GM21360 (cell line): Measurements from ENCODE around the gene DENND2C.

ENCODE experiments used
- ATAC-seq: cut with Tn5 transposase; IDR thresholded peaks from one replicate; pipeline ENCODE4 v1.9.1; 2021; ENCODE audit warnings: mild to moderate bottlenecking, moderate library complexity; ENCODE audit not compliant: unreplicated experiment

The DENND2C gene

GRCh38 chr1:114552106-114552639 is 117.7 kb downstream of the DENND2C start:
- ATAC-seq, result no peak

- no peak for ATAC-seq
These were observed 118.4 kb downstream of the DENND2C start for GRCh38 chr1:114551400-114551799.

- no peak for ATAC-seq
These were observed 119.5 kb downstream of the DENND2C start for GRCh38 chr1:114550336-114550735.

DNA sequence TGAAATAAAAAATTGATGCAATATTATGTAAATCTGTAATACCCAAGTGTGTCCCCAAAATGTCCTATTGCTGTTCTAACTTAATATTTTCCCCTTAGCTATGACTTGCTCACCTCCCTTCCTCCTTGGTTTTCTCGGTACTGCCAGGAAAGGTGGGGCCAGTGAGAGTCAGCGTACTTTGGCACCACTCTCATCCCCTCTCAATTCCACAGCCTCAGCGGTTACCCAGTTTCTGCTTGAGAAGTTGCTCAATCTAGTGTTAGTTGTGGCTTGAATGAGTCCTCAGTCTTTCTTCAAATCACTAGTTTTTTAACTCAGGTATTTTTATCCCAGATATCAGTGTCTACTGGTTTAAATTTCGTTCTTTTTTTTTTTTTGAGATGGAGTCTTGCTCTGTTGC is 120.7 kb downstream of the DENND2C start:
- no peak for ATAC-seq

GRCh38 chr1:114547076-114547475 is 122.8 kb downstream of the DENND2C start:
- ATAC-seq, result no peak

DNA sequence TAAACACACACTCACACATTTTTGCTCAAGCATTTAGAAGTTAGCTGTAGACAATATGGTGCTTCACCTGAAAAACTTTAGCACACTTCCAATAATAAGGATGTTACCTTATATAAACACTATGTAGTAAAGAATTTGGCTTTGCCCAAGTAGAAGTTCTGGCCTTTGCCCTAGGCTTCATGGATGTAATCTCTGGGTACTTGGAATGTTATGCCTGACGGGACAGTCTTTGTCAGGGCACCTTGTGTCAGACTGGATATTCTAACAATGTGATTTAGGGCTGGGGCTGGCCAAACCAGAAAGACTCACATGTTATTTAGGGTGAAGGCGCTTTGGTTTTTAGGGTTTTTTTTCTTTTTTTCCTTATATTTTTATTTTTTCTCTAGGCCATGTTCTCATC is 124.1 kb downstream of the DENND2C start:
- no peak for ATAC-seq

- no peak for ATAC-seq
These were observed 124.5 kb downstream of the DENND2C start for GRCh38 chr1:114545315-114545714.

GRCh38 chr1:114540821-114541220 is 129.0 kb downstream of the DENND2C start:
- ATAC-seq, result no peak

DNA sequence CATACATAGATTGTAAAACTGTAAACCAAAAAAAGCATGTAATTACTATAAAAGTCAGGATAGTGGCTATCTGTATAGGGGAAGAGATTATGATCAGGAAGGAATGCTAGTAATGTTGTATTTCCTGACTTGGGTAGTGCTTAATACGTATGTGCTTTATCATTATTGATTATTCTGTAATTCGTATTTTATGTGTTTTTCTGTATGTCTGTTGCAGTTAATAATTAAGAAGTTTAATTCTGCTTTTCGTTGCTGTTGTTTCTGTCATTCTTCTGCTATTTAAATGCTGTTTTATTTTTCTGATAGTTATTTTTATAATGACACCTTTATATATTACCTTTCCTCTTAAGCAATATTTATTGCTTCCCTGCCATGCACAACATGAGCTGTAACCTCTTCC is 129.6 kb downstream of the DENND2C start:
- ATAC-seq, result no peak

- ATAC-seq, result no peak
These were observed 133.8 kb downstream of the DENND2C start for GRCh38 chr1:114536043-114536442.

GRCh38 chr1:114535401-114535800 is 134.4 kb downstream of the DENND2C start:
- no peak for ATAC-seq
